ENCODE measurements around the gene ABCA2. TPM values are rescaled to one million over a fixed set of nuclear protein-coding genes. Genes with fewer than 3 reads are reported as not detected.

Gene ABCA2
- total RNA-seq, 6 donors from 2014 or later = 14.7 to 49.2 (median 29.6) TPM

DNA sequence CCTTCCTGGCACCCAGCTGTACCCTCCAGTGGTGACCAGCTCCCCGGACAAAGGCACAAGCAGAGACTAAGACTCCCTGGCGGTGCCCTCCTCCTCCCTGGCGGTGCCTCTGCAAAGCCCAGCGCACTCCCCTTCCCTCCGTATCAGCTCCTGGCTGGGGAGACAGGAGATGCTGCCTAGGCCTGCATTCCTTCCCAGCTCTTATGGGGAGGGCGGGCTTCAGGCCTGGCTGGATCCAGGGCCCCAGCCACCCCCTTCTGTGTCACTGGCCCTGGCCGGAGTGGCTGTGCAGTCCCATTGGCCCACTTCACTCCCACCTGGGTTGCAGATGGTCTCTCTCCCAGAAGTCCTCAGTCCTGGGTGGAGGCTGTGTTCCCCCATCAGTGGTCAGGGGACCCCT is 69.6 kb downstream of the ABCA2 start:
- Histone ChIP-seq H3K27me3 (no peaks in the 10 kb centered on the region), H3K4me3 (no peak overlapping the region), H3K4me1 (peaks cover 0 to 10% (median 5%) of the 10 kb centered on the region in 4 donors), H3K27ac (no peak overlapping the region), H3K36me3 (no peaks in the 10 kb centered on the region), H3K9me3 (no peaks in the 10 kb centered on the region)
- 90% methylated on average over 2 to 6 of the region's 7 CpGs for WGBS, 2 donors
- TF ChIP-seq, protein P1, sequence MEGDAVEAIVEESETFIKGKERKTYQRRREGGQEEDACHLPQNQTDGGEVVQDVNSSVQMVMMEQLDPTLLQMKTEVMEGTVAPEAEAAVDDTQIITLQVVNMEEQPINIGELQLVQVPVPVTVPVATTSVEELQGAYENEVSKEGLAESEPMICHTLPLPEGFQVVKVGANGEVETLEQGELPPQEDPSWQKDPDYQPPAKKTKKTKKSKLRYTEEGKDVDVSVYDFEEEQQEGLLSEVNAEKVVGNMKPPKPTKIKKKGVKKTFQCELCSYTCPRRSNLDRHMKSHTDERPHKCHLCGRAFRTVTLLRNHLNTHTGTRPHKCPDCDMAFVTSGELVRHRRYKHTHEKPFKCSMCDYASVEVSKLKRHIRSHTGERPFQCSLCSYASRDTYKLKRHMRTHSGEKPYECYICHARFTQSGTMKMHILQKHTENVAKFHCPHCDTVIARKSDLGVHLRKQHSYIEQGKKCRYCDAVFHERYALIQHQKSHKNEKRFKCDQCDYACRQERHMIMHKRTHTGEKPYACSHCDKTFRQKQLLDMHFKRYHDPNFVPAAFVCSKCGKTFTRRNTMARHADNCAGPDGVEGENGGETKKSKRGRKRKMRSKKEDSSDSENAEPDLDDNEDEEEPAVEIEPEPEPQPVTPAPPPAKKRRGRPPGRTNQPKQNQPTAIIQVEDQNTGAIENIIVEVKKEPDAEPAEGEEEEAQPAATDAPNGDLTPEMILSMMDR (IDR thresholded peaks at IDR 0.05) = no peak
- no peak for TF ChIP-seq POLR2AphosphoS5 (IDR thresholded peaks at IDR 0.05)
- TF ChIP-seq EP300 (IDR thresholded peaks at IDR 0.05) = no peak
- TF ChIP-seq POLR2A (IDR thresholded peaks at IDR 0.05) = no peak
- peak in 1 of 2 donors; percentile 56 for DNase-seq
- ATAC-seq (ENCODE audit: low FRiP score in 2 of 2) = no peak

DNA sequence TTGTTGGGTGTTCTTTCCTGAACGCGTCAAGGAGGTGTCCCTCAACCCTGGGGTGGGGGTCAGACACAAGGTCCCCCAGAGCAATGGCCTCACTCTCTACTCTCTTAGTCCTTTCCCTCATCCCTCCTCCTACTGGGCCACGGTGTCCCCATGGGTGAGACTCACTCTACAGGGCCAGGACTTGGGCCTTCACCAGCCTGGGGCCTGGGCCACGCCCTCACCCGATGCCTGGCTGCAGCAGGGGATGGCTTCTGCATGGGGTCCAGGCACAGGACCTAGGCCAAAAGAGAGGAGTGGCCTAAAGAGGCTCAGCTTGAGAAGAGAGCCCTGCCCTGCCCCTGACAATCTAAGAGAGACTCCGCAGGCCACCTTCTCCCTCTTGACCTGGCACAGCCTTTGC is 70.1 kb downstream of the ABCA2 start:
- H3K27me3 ChIP-seq = no peaks in the 10 kb centered on the region
- H3K4me1 ChIP-seq = peaks cover 0 to 10% (median 5%) of the 10 kb centered on the region in 4 donors
- TF ChIP-seq, protein P1 (IDR thresholded peaks at IDR 0.05) = no peak
- no peak for TF ChIP-seq POLR2A (IDR thresholded peaks at IDR 0.05)
- TF ChIP-seq EP300 (IDR thresholded peaks at IDR 0.05) = no peak
- no peak for TF ChIP-seq POLR2AphosphoS5 (IDR thresholded peaks at IDR 0.05)
- ATAC-seq (ENCODE audit: low FRiP score in 2 of 2) (no peak), DNase-seq (peak in 1 of 2 donors; percentile 49)
- H3K9me3 ChIP-seq = no peaks in the 10 kb centered on the region
- no peak overlapping the region for H3K27ac ChIP-seq
- H3K36me3 ChIP-seq = no peaks in the 10 kb centered on the region
- WGBS, 2 donors = 86 to 99% methylated on average over 6 of the region's 6 CpGs
- no peak overlapping the region for H3K4me3 ChIP-seq

DNA sequence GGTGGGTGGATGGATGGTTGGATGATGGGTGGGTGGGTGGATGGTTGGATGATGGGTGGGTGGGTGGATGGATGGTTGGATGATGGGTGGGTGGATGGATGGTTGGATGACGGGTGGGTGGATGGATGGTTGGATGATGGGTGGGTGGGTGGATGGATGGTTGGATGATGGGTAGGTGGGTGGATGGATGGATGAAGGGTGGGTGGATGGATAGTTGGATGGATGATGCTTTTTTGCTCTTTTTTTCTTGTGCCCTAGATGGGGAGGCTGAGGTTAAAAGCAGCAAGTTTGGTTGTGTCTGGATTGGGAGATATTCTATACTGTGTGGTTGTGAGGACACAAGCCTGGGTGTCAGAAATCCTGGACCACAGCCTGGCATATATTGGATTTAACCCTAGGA is 70.6 kb downstream of the ABCA2 start:
- Histone ChIP-seq H3K27me3 (no peaks in the 10 kb centered on the region), H3K36me3 (no peaks in the 10 kb centered on the region), H3K9me3 (no peaks in the 10 kb centered on the region), H3K27ac (no peak overlapping the region), H3K4me1 (peaks cover 0 to 10% (median 5%) of the 10 kb centered on the region in 4 donors), H3K4me3 (no peak overlapping the region)
- TF ChIP-seq POLR2AphosphoS5 (IDR thresholded peaks at IDR 0.05) = no peak
- no peak for TF ChIP-seq POLR2A (IDR thresholded peaks at IDR 0.05)
- TF ChIP-seq, protein P1 (IDR thresholded peaks at IDR 0.05) = no peak
- TF ChIP-seq EP300 (IDR thresholded peaks at IDR 0.05) = no peak
- no peak for DNase-seq
- no peak for ATAC-seq (ENCODE audit: low FRiP score in 2 of 2)
- 71 to 93% methylated on average over 1 of the region's 1 CpG for WGBS, 2 donors

Other genes starting within 250 kb of the ABCA2 start
- 100 to 1,000 TPM in 2 of 6 donors, 10 to 100 TPM in 4; 55.5 to 134 (median 80.5) TPM for gene TMEM141, start 236.9 kb downstream of the ABCA2 start, total RNA-seq
- 100 to 1,000 TPM in 1 of 6 donors, 10 to 100 TPM in 1, 1 to 10 TPM in 4; 1.9 to 130 (median 6.6) TPM for gene CCDC183, start 231.9 kb downstream of the ABCA2 start, total RNA-seq
- gene RABL6, start 220.3 kb downstream of the ABCA2 start, total RNA-seq = 100 to 1,000 TPM in 2 of 6 donors, 10 to 100 TPM in 4; 47.2 to 128 (median 78.9) TPM
- 1 to 10 TPM; 1.4 to 7.3 (median 3.0) TPM for gene AJM1, start 185.8 kb downstream of the ABCA2 start, total RNA-seq
- 100 to 1,000 TPM in 1 of 6 donors, 10 to 100 TPM in 5; 51.3 to 135 (median 64.1) TPM for gene PHPT1, start 178.8 kb downstream of the ABCA2 start, total RNA-seq
- 10 to 100 TPM in 3 of 6 donors, 1 to 10 TPM in 3; 2.1 to 18.9 (median 11.0) TPM for gene MAMDC4, start 175.9 kb downstream of the ABCA2 start, total RNA-seq
- gene EDF1, start 161.9 kb downstream of the ABCA2 start, total RNA-seq = 100 to 1,000 TPM; 137 to 312 (median 282) TPM
- 10 to 100 TPM; 10.6 to 20.8 (median 13.4) TPM for gene TRAF2, start 141.7 kb downstream of the ABCA2 start, total RNA-seq
- 100 to 1,000 TPM in 5 of 6 donors, 10 to 100 TPM in 1; 93.3 to 191 (median 153) TPM for gene FBXW5, start 83.5 kb downstream of the ABCA2 start, total RNA-seq
- 1 to 10 TPM in 3 of 6 donors, not detected in 3; 1.8 to 4.4 (median 2.1) TPM for gene C8G, start 83.0 kb downstream of the ABCA2 start, total RNA-seq
- gene LCN12, start 76.0 kb downstream of the ABCA2 start, total RNA-seq = 1 to 10 TPM in 4 of 6 donors, under 1 TPM in 1, not detected in 1; 0.89 to 5.2 (median 2.3) TPM
- 100 to 1,000 TPM in 5 of 6 donors, 10 to 100 TPM in 1; 31.7 to 395 (median 246) TPM for gene PTGDS, start 50.7 kb downstream of the ABCA2 start, total RNA-seq
- 1 to 10 TPM in 4 of 6 donors, under 1 TPM in 1, not detected in 1; 0.61 to 6.3 (median 1.8) TPM for gene LCNL1, start 45.2 kb downstream of the ABCA2 start, total RNA-seq
- gene PAXX, start 35.8 kb downstream of the ABCA2 start, total RNA-seq = 100 to 1,000 TPM in 1 of 6 donors, 10 to 100 TPM in 5; 41.8 to 150 (median 52.8) TPM
- 100 to 1,000 TPM in 2 of 6 donors, 10 to 100 TPM in 4; 41.9 to 132 (median 85.2) TPM for gene CLIC3, start 31.7 kb downstream of the ABCA2 start, total RNA-seq
- 1 to 10 TPM in 4 of 6 donors, under 1 TPM in 1, not detected in 1; 0.94 to 2.3 (median 2.0) TPM for gene FUT7, start 3.9 kb upstream of the ABCA2 start, total RNA-seq
- gene NPDC1, start 17.9 kb upstream of the ABCA2 start, total RNA-seq = 100 to 1,000 TPM in 2 of 6 donors, 10 to 100 TPM in 4; 26.7 to 199 (median 73.2) TPM
- under 1 TPM in 4 of 6 donors, not detected in 2; 0.34 to 0.98 (median 0.55) TPM for gene ENTPD2, start 25.8 kb upstream of the ABCA2 start, total RNA-seq
- gene SAPCD2, start 42.3 kb upstream of the ABCA2 start, total RNA-seq = 1 to 10 TPM in 4 of 6 donors, under 1 TPM in 2; 0.69 to 6.8 (median 1.4) TPM
- 10 to 100 TPM; 10.5 to 69.1 (median 34.0) TPM for gene UAP1L1, start 49.3 kb upstream of the ABCA2 start, total RNA-seq
- gene MAN1B1, start 58.7 kb upstream of the ABCA2 start, total RNA-seq = 10 to 100 TPM; 38.0 to 97.4 (median 54.1) TPM
- 100 to 1,000 TPM; 108 to 394 (median 229) TPM for gene DPP7, start 86.5 kb upstream of the ABCA2 start, total RNA-seq
- 1 to 10 TPM in 1 of 6 donors, under 1 TPM in 2, not detected in 3; 0.17 to 2.1 (median 0.49) TPM for gene GRIN1, start 110.9 kb upstream of the ABCA2 start, total RNA-seq
- 1 to 10 TPM in 3 of 6 donors, under 1 TPM in 1, not detected in 2; 0.46 to 6.3 (median 1.7) TPM for gene LRRC26, start 141.8 kb upstream of the ABCA2 start, total RNA-seq
- not detected for gene TMEM210, start 143.8 kb upstream of the ABCA2 start, total RNA-seq
- gene ANAPC2, start 160.3 kb upstream of the ABCA2 start, total RNA-seq = 100 to 1,000 TPM in 1 of 6 donors, 10 to 100 TPM in 5; 31.9 to 174 (median 67.3) TPM
- gene SSNA1, start 160.4 kb upstream of the ABCA2 start, total RNA-seq = 100 to 1,000 TPM in 1 of 6 donors, 10 to 100 TPM in 5; 39.8 to 110 (median 73.0) TPM
- gene TPRN, start 172.5 kb upstream of the ABCA2 start, total RNA-seq = 10 to 100 TPM; 18.9 to 33.1 (median 27.1) TPM
- 10 to 100 TPM; 17.8 to 35.5 (median 31.1) TPM for gene TMEM203, start 177.4 kb upstream of the ABCA2 start, total RNA-seq
- gene NDOR1, start 177.5 kb upstream of the ABCA2 start, total RNA-seq = 10 to 100 TPM in 4 of 6 donors, 1 to 10 TPM in 2; 7.7 to 54.5 (median 18.5) TPM
- 10 to 100 TPM in 1 of 6 donors, 1 to 10 TPM in 5; 2.3 to 12.6 (median 4.5) TPM for gene RNF208, start 194.0 kb upstream of the ABCA2 start, total RNA-seq
- 1 to 10 TPM in 2 of 6 donors, under 1 TPM in 3, not detected in 1; 0.20 to 2.0 (median 0.97) TPM for gene CYSRT1, start 196.9 kb upstream of the ABCA2 start, total RNA-seq
- gene RNF224, start 199.3 kb upstream of the ABCA2 start, total RNA-seq = under 1 TPM in 3 of 6 donors, not detected in 3; 0.46 to 0.59 (median 0.57) TPM
- under 1 TPM in 2 of 6 donors, not detected in 4; 0.10 to 0.17 TPM for gene SLC34A3, start 202.7 kb upstream of the ABCA2 start, total RNA-seq
- gene TUBB4B, start 213.1 kb upstream of the ABCA2 start, total RNA-seq = 100 to 1,000 TPM; 120 to 539 (median 227) TPM
- under 1 TPM in 1 of 6 donors, not detected in 5; 0.23 TPM for gene STPG3, start 223.0 kb upstream of the ABCA2 start, total RNA-seq
- 10 to 100 TPM; 31.8 to 55.6 (median 49.8) TPM for gene NELFB, start 227.1 kb upstream of the ABCA2 start, total RNA-seq
- 10 to 100 TPM; 31.5 to 62.6 (median 39.2) TPM for gene TOR4A, start 249.5 kb upstream of the ABCA2 start, total RNA-seq